Transverse colon (tissue), 4 donors: ENCODE results near the gene TUBB2B. TPM values are rescaled to one million over a fixed set of nuclear protein-coding genes. Genes with fewer than 3 reads are reported as not detected.

Experiments used
- DNase-seq: peaks from one replicate; pipeline ENCODE4 v3.0.0-alpha.2; 2019
- H3K27ac ChIP-seq, 4 donors: fragments of 200-600 bp; sonication (generic); 2 replicates each; pipeline ENCODE4 v1.5.1; 2016 to 2018; ENCODE audit warnings: inconsistent platforms in 4 of 4
- H3K27me3 ChIP-seq: fragments of 200-600 bp; sonication (generic); 2 replicates; pipeline ENCODE4 v1.5.1; 2017; ENCODE audit warnings: inconsistent platforms
- H3K36me3 ChIP-seq, 4 donors: fragments of 200-600 bp; sonication (generic); 2 replicates each; pipeline ENCODE4 v1.5.1; 2017 to 2019; ENCODE audit warnings: inconsistent platforms in 4 of 4
- H3K4me1 ChIP-seq, 4 donors: fragments of 200-600 bp; sonication (generic); 2 replicates each; pipeline ENCODE4 v1.5.1; 2017 to 2020; ENCODE audit warnings: inconsistent platforms in 4 of 4
- H3K4me3 ChIP-seq, 4 donors: fragments of 200-600 bp; sonication (generic); 1 replicate in 1 of 4; 2 replicates in 3 of 4; pipeline versions ENCODE4 v1.5.1 to v1.6.1; 2017 to 2019; ENCODE audit warnings: inconsistent platforms in 4 of 4
- H3K9me3 ChIP-seq, 2 donors: fragments of 200-600 bp; sonication (generic); 2 replicates each; pipeline ENCODE4 v1.5.1; 2017 to 2019; ENCODE audit warnings: inconsistent platforms in 2 of 2
- CTCF ChIP-seq, 5 experiments: fragments of 200-600 bp in 3 of 5; fragments of 450-650 bp in 2 of 5; sonication (generic) in 3 of 5; IDR thresholded peaks; 1 replicate in 2 of 5; 2 replicates in 3 of 5; pipeline ENCODE4 v1.5.1; 2016 to 2017; ENCODE audit warnings: antibody characterized with exemption in 5 of 5, inconsistent platforms in 3 of 5, mild to moderate bottlenecking in 2 of 5, moderate library complexity in 1 of 5
- EP300 ChIP-seq: sonication (generic); formaldehyde crosslinking; IDR thresholded peaks from one replicate; pipeline ENCODE4 v1.6.1; 2017; ENCODE audit warnings: antibody characterized with exemption, low read depth
- POLR2A ChIP-seq: fragments of 450-650 bp; IDR thresholded peaks from one replicate; pipeline ENCODE4 v1.6.1; 2016; ENCODE audit warnings: antibody characterized with exemption, mild to moderate bottlenecking, moderate library complexity
- POLR2AphosphoS5 ChIP-seq, 3 donors: sonication (generic); formaldehyde crosslinking; IDR thresholded peaks; one replicate each; pipeline ENCODE4 v1.6.1; 2016; ENCODE audit warnings: antibody characterized with exemption in 3 of 3
- WGBS, 2 donors: methylation state at CpG; one replicate each; pipeline ENCODE4 v1.1.5; 2018; ENCODE audit warnings: low coverage in 1 of 2; 5-methylcytosine and 5-hydroxymethylcytosine counted together
- in situ Hi-C, 4 donors: fragments of 200-750 bp; cut with MboI; loops; one replicate each; pipeline versions ENCODE4 v1.15.0 to v1.15.1; 2017; ENCODE audit warnings: low sequenced_read_pairs in 3 of 4, low pct_ligation_motif_present in 1 of 4, low pct_unique_long_range_greater_than_20kb in 1 of 4
- intact Hi-C: fragments of 100-400 bp; cut with DNase I; formaldehyde crosslinking; loops from one replicate; pipeline ENCODE4 v1.15.1; 2023; ENCODE audit warnings: low total_unique reads
- total RNA-seq, 4 donors: library from RNA; depleted of rRNA; stranded (reverse); fragments of >200 nt; gene quantifications; one replicate each; pipeline ENCODE4 v1.1.0, GENCODE V29; 2016

TUBB2B gene
- total RNA-seq, 4 donors from 2014 or later = 2.9 to 14.9 (median 9.4) TPM

DNA sequence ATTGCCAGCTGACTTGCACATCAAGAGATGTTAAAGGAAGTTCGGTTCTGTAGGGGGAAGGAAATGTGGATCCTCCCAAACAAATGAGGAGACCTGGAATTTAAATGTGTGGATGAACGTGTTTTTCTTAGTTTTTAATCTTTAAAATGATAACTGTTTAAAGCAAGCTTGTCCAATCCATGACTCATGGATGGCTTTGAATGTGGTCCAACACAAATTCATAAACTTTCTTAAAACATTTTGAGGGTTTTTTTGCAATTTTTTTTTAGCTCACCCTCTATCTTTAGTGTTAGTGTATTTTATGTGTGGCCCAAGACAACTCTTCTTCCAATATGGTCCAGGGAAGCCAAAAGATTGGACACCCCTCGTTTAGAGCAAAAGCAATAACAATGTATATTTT is 12.6 kb downstream of the TUBB2B start:
- H3K9me3 ChIP-seq = no peaks in the 10 kb centered on the region
- no peaks in the 10 kb centered on the region for H3K4me1 ChIP-seq
- H3K36me3 ChIP-seq = no peaks in the 10 kb centered on the region
- WGBS, 2 donors = 56 to 65% methylated on average over 3 of the region's 3 CpGs
- in situ Hi-C loops (no loop called here), intact Hi-C loops (no loop called here)
- peaks cover 21% of the 10 kb centered on the region for H3K27me3 ChIP-seq
- TF ChIP-seq EP300 = no peak
- no peak for TF ChIP-seq POLR2AphosphoS5 (IDR thresholded peaks at IDR 0.05)
- TF ChIP-seq POLR2A = no peak
- TF ChIP-seq CTCF (IDR thresholded peaks at IDR 0.05) = no peak
- DNase-seq = no peak
- no peak overlapping the region for H3K27ac ChIP-seq
- H3K4me3 ChIP-seq = no peak overlapping the region

DNA sequence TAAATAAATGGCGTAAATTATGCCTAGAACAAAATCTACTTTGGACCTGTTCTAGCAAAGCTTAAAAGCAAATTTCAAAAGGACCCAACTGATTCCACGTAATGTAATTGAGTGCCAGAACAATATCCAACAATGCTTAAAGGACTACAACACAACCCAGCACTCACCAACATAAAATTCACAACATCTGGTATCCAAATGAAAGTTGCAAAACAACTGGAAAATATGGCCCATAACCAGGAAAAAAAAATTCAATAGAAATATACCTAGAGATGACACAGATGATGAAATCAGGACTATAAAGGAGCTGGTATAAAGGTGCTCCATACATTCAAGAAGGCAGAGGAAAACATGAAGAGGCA is 14.1 kb downstream of the TUBB2B start:
- intact Hi-C loops (no loop called here), in situ Hi-C loops (no loop called here)
- Histone ChIP-seq H3K9me3 (no peaks in the 10 kb centered on the region), H3K4me3 (no peak overlapping the region), H3K27me3 (peaks cover 16% of the 10 kb centered on the region), H3K36me3 (no peaks in the 10 kb centered on the region), H3K4me1 (peaks cover 0 to 8% (median 0%) of the 10 kb centered on the region in 4 donors), H3K27ac (no peak overlapping the region)
- WGBS, 2 donors = 91 to 95% methylated on average over 2 of the region's 2 CpGs
- no peak for DNase-seq
- TF ChIP-seq POLR2AphosphoS5 (IDR thresholded peaks at IDR 0.05) (no peak), EP300 (no peak), CTCF (IDR thresholded peaks at IDR 0.05) (no peak), POLR2A (no peak)

GRCh38 chr6:3212261-3212660 is 15.2 kb downstream of the TUBB2B start:
- H3K27me3 ChIP-seq = peaks cover 6% of the 10 kb centered on the region
- H3K36me3 ChIP-seq = no peaks in the 10 kb centered on the region
- in situ Hi-C loops (no loop called here), intact Hi-C loops (no loop called here)
- H3K27ac ChIP-seq = peak overlapping the region in 3 of 4 donors; percentile 49 to 53 (median 52)
- WGBS, 2 donors = 95 to 97% methylated on average over 5 to 6 of the region's 6 CpGs
- no peak for TF ChIP-seq POLR2AphosphoS5 (IDR thresholded peaks at IDR 0.05)
- no peak for TF ChIP-seq EP300
- no peak for TF ChIP-seq POLR2A
- TF ChIP-seq CTCF (IDR thresholded peaks at IDR 0.05) = no peak
- H3K9me3 ChIP-seq = no peaks in the 10 kb centered on the region
- H3K4me1 ChIP-seq = peaks cover 0 to 8% (median 0%) of the 10 kb centered on the region in 4 donors
- no peak overlapping the region for H3K4me3 ChIP-seq
- DNase-seq = no peak

DNA sequence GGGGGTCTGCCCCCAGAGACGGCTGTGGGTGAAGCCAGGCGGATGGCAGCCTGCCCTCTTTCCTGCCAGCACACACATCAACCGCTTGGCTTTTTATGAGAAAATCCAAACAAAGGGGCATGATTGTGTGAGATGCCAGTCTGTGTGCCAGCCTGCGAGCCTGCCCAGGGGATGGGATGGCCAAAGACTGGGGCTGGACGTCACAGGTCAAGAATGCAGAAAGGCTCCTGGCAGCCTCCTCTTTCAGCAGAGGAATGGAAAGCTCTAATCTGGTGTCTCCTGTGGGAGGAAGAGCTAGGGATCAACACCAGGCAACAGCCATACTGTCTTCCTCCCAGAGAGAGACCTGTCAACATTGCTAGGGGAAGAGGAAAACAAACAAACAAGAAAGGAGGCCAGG is 15.8 kb downstream of the TUBB2B start:
- intact Hi-C loops (no loop called here), in situ Hi-C loops (no loop called here)
- 76% methylated on average over 5 of the region's 5 CpGs; no CpG with 5 or more reads in 1 of the 2 donors for WGBS, 2 donors
- Histone ChIP-seq H3K4me1 (peaks cover 0 to 8% (median 0%) of the 10 kb centered on the region in 4 donors), H3K4me3 (no peak overlapping the region), H3K27ac (peak overlapping the region in 3 of 4 donors; percentile 49 to 53 (median 52)), H3K36me3 (no peaks in the 10 kb centered on the region), H3K27me3 (no peaks in the 10 kb centered on the region), H3K9me3 (no peaks in the 10 kb centered on the region)
- DNase-seq = no peak
- no peak for TF ChIP-seq POLR2A
- no peak for TF ChIP-seq POLR2AphosphoS5 (IDR thresholded peaks at IDR 0.05)
- no peak for TF ChIP-seq EP300
- TF ChIP-seq CTCF (IDR thresholded peaks at IDR 0.05) = no peak
